Right renal cortex interstitium (tissue), 3 donors: ENCODE measurements around the gene C11orf86. TPM values are rescaled to one million over a fixed set of nuclear protein-coding genes. Genes with fewer than 3 reads are reported as not detected.

Experiments used
- DNase-seq, 3 donors: peaks; one replicate each; pipeline ENCODE4 v3.0.0-alpha.2; 2013; ENCODE audit warnings: low read depth in 3 of 3, low spot score in 2 of 3
- polyA plus RNA-seq, 3 donors: library from polyadenylated mRNA; unstranded; fragments of 120-200 nt; gene quantifications; one replicate each; pipeline ENCODE4 v1.2.1, GENCODE V29; 2013; ENCODE audit not compliant: insufficient read length in 3 of 3

C11orf86 gene
- polyA plus RNA-seq, 3 donors: not detected

- no peak for DNase-seq
These were observed 8.8 kb upstream of the C11orf86 start for GRCh38 chr11:66966351-66966750.

DNA sequence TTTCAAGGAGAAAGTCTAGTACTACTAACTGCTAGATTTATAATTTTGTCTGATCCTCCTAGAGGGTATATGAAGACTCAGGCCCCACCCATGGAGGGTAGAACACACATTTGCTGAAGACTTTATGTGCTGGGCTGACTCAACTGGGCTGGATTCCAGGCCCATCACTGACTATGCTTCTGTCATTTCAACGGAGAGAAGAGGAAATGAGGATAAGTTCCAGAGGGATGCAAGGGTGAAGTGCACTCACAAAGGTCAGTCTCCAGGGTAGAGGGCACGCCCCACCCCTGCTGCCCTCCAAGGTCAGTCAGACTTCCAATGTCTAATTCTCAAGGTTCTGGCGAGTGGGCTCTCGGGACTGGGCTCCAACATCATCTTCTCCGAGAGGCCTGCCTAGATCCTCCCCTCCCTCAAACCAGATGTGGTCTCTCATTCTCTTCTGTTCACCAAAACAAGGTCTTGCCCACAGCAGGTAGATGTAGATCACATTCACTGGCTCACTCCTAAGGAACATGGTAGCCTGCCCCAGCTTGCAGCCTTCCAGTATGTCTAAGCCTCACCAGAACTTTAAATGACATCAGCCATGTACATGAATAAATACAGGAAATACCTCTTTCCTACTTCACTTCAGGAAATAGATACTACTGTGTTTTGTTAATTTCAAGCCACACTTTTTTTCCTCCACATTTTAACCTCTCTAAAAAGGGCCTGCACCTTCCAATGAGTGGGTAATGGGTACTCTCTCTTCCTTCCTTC lies 7.3 kb upstream of the C11orf86 start:
- DNase-seq: no peak

- DNase-seq: no peak
These were observed 5.4 kb upstream of the C11orf86 start for GRCh38 chr11:66969584-66970225.

DNA sequence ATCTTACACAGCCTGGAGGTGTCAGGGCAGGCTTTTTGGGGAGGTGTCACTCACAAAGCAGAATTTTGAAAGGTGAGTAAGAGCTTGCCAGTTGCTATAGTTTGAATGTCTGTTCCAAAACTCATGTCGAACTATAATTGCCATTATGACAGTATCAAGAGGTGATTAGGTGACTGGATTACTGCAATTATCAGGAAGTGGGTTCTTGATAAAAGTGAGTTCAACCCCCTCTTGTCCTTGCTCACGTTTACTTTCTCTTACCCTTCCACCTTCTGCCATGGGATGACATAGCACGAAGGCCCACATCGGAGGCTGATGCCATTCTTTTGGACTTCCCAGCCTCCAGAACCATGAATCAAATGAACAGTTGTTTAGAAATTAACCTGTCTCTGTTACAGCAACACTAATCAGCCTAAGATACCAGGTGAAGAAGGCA lies 4.7 kb upstream of the C11orf86 start:
- no peak for DNase-seq

DNA sequence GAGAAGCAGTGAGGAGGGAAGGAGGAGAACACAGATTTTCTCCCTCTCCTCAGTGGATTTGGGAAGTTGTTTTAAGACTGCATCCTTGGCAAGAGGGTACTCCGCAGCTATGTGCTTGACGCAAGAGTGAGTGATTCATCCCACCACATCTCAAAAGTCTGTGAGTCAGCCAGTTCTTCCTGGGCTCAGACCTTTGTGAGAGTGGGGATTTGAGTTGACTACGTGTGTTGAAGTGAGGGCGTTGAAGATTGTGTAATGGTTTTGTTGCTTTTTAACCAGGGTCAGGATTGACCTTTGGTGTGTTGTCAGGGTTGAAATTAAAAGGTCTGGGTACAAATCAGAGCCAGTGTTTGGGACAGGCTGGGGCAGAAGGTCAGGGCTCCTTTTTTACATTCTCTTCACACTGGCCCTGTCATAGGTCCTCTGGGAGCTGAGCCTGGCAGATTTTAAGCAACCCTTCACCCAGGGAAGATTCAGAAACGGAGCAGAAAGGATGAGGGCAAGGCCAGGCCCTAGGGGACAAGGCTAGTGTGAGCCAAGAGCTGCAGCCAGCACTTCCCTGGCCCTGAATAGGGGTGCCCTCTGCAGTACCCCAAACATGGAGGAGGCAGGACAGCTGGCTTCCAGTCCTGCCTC lies 4.2 kb upstream of the C11orf86 start:
- no peak for DNase-seq

GRCh38 chr11:66971488-66971887 lies 3.6 kb upstream of the C11orf86 start:
- no peak for DNase-seq

DNA sequence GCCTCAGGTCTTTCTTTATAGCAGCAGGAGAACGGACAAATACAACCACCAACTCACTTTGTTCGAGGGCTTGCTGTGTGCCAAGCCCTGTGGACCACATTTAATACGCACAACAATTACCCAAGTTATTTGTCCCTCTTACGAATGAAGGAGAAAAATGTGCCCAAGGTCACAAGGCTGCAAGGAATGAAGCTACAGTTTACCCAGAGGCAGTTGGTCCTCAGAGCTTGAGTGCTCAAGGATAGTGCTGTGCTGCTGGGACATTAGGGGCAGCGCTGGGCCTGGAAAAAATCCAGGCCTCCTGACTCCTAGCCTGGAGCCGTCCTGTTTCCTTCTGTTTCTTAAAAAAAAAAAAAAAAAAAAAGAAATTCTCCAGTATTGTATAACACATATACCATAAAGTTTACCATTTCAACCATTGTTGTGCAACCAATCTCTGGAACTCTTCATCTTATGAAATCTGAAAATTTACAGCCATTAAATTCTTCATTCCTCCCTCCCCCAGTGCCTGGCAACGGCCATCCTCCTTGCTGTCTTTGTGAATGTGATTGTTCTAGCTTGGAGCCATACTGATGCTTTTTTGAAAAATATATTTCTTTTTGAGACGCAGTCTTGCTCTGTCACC lies 1.0 kb upstream of the C11orf86 start:
- DNase-seq: no peak

DNA sequence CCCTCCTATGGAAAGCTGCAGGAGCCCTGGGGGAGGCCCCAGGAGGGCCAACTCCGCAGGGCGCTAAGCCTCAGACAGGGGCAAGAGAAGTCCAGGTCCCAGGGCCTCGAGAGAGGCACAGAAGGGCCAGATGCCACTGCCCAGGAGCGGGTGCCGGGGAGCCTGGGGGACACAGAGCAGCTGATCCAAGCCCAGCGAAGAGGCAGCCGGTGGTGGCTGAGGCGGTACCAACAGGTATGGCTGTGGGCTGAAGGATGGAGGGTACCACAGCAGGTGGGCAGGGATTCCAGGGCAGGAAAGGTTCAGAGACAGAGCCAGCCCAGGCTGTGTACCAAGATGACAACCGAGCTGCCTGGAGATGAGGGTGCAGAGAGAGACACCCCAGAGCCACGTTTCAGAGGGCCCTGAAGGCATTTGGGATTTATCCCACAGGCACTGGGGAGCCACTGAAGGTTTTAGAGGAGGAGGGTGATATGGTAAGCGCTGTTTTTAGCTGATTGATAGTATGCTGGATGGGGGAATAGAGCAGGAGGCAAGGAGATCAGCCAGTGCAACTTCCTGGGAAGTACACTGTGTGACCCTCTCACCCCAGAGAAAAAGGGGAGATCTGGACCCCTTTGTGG lies 412 bp downstream of the C11orf86 start:
- no peak for DNase-seq

DNA sequence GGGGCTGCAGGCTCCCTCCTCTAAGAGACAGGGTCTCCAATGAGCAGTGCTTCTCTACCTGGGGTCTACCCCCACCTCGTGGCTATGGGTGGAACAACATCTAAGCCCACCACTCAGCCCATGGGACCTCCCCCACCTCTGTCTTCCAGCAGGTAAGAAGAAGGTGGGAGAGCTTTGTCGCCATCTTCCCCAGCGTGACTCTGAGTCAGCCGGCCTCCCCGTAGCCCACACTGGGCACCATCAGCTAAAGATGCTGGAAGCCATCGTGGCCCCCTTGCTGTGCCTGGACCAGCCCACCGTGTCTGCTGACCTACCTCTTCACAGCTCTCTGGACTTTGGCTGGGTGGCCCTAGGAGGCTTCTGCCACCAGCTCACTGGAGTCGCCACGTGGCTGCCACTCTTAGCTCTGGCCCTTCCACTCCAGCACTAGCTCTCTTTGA lies 944 bp downstream of the C11orf86 start:
- no peak for DNase-seq

DNA sequence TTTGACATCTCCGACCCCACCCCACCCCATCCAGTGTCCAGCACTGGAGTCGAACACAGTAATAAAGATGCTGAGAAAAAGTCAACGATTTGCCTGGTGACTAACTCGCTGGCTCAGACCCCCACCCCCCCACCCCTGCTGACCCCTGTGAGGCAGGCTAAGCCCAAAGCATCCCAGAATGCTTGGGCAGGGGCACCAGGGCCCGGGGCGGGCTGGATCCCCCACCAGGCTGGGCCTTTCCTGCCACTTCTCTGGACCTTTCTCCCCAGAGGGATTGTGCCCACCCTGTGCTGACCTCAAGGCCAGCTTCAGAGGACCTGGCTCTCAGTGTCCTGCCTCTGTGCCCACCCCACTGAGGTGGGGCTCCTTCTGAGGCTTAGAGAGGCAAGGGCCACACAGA lies 1.8 kb downstream of the C11orf86 start:
- no peak for DNase-seq

DNA sequence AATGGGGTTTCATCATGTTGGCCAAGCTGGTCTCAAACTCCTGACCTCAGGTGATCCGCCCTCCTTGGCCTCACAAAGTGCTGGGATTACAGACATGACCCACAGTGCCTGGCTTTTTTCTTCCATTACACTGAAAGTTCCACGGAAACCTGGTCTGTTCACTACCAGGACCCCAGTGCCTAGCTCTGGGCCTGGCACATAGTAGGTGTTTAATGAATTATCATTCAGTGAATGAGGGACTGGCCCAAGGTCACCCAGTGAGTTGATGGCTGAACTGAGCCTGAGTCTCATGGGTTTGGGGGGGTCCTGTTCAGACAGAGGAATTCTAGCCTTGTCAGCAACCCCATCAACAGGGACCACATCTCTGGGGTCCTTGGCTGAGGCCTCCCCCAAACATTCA lies 3.1 kb downstream of the C11orf86 start:
- DNase-seq: no peak

DNA sequence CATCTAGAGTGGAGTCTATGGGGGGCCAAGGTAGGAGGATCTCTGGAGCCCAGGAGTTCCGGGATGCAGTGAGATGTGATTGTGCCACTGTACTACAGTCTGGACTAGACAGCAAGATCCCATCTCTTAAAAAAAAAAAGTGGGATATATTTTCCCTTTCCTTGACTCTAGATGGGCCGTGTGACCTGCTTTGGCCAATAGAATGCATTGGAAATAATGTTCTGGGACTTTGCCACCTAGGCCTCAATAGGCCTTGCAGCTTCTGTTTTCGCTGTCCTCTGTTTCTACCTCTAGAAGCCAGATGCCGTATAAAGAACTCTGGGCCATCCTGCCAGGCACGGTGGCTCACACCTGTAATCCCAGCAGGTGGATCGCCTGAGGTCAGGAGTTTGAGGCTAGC lies 3.6 kb downstream of the C11orf86 start:
- DNase-seq: no peak

DNA sequence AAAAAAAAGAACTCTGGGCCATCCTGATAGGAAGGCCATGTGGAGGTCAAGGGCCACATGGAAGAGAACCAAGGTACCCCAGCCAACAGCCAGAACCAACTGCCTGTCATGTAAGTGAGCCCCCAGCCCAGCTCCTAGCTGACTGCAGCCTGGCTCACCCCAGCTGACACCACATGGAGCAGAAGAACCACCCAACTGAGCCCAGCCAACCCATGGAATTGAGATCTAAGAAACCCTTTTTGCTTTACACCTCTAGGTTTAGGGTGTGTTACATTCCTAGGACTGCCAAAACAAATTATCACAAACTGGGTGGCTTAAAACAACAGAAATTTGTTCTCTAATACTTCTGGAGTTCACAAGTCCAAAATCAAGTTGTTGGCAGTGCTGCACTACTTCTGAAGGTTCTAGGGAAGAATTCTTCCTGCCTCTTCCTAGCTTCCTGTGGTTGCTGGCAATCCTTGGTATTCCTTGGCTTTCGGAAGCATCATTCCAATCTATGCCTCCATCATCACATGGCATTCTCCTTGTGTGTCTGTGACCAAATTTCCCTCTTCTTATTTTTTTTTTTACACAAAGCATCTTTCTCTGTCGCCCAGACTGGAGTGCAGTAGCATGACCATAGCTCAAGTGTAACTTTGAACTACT lies 4.4 kb downstream of the C11orf86 start:
- no peak for DNase-seq

DNA sequence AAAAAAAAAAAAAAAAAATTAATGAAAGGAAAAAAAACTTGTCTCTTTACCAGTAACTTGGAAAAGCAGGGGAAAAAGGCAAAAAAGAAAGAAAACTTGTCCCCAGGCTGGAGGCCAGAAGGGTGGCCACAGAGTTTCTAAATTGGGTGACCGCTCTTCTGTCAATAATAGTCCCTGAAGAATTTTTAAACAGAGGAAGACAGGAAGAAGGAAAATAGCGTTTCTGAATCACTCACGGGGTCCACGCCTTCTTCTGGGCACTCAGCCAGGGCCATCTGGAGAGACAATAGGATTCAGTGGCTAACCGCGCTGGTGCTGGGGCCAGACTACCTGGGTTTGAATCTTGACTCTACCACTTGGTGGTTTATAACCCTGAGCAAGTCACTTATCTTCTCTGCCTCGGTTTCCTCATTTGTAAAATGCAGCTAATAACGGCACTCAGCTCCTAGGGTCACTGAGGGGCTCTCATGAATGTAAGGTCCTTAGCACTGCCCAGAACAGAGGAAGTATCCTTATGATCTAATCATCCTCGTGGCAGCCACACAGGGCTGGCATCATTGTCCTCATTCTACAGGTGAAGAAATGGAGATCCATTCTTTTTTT lies 7.0 kb downstream of the C11orf86 start:
- DNase-seq: no peak

DNA sequence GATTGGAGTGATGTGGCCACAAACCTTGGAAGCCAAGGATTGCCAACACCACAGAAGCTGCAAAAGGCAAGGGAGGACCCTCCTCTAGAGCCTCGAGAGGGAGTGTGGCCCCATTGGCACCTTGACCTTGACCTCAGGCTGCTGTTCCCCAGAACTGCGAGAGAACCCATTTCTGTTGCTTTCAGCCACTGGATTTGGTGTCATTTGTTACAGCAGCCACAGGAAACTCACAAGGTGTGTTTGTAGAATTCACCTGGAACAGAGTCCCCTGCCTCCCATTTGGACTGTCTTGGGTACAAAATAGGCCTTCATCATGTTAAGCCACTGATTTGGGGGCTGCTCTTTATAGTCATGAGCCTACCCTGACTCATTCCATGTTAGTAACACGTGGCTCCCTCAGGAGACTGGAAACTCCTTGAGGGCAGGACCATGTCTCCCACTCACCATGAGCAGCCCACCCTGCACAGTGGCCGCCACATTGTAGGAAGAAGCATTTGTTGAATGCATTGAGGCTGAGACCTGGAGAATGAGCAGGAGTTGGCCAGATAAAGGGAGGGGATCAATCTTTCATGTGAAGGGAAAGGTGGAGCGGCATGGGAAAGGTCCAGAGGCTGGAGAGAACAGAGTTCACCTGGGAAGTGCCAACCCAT lies 8.3 kb downstream of the C11orf86 start:
- DNase-seq: no peak

DNA sequence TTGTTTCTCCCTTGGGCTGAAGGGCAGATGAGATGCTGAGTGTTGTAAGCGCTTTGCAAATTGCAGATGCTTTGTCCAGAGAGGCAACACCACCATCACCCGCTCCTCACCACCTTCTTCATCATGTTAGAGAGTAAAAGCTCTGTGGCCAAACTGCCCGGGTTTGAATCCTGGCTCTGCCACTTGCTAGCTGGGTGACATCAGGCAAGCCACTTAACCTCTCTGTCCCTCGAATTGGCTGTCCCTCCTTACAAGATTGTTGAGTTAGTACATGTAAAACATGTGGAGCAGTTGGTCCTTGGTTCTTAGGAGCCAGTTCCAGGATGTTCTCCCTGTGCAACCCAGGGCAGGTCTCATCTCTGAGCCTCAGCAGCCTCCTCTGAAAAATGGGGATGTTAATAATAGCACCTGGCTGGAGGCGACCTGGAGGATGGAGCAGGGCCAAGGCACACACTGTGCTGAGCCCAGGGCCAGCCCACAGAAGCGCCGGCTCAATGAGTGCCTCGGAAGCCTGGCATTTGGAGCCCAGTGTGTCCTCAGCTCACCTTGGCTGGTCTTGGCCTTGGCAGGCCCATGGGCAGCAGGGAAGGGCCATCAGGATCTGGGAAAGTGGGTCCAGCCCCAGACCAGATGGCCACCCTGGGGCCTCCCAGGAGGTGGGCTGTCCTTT lies 10.5 kb downstream of the C11orf86 start:
- DNase-seq: no peak

- no peak for DNase-seq
These were observed 11.1 kb downstream of the C11orf86 start for GRCh38 chr11:66986178-66986545.

DNA sequence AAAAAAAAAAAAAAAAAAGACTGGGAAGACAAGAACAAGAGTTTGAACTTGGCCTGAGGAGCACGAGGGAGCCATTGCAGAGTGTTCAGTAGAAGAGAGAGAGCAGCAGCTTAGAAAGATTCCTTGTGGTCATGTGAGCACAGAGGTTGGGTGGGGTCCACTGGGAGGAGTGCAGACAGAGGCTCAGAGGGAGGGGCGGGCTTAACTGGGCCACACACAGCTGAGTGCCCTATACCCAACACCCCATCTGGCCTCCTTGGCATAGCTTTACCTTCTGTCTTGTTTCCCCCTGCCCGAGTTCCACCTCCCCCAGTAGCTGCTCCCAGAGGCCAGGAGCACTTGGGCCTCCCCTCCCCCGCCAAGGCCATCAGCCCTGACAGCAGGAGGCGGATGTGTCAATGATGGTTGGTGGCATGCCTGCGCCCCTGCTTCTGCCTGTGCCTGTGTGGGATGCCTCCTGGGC lies 12.1 kb downstream of the C11orf86 start:
- no peak for DNase-seq
